GM04504 (cell line): ENCODE results near the gene TOPBP1.

Experiments
- DNase-seq: peaks from one replicate; pipeline ENCODE4 v3.0.0-alpha.2; 2012; ENCODE audit warnings: low read depth

The TOPBP1 gene

DNA sequence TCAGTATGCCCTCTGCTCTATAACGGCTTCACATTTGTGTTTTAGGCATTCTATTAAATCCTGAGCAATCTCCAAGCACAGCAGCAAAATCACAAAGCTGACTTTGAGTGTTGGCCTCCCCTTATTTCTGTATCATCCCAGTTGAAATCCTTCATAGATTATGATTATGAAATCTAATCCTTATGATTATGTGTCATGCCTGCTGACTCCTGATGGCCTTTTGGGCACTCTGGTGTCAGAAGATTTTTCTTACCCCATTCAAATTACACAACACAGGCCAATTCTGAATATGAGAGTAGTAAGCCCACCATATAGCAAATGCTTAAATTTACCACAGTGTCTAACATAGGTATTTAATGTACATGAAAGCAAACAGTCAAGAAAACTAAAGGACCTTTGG is 53.9 kb downstream of the TOPBP1 start:
- DNase-seq: no peak

DNA sequence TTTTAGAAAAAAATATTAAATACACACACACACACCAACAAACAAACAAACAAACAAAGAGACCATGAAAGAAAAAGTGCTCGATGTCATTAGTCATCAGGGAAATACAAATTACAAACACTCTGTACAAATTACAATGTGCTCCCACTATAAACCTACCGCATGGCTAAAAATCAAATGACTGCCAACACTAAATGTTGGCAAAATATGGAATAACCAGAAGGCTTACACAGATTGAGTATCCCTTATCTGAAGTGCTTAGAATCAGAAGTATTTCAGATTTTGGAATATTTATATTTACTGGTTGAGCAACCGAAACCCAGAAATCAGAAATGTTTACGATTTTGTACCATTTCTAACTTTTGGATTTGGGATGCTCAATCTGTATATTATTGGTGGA is 54.8 kb downstream of the TOPBP1 start:
- DNase-seq: no peak

DNA sequence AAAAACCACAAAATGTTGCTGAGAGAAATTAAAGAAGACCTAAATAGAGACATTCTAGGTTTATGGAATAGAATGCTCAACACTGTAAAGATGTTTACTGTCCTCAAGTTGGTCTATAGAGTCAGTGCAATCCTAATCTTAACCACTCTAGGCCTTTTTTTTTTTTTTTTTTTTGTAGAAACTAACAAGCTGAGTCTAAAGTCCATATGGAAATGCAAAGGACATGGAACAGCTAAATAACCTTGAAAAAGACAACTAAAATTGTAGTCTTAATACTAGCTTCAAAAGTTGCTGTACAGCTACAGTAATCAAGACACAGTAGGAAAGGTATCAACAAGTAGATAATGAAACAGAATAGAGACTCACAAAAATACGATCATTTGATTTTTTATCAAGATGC is 55.4 kb downstream of the TOPBP1 start:
- no peak for DNase-seq

DNA sequence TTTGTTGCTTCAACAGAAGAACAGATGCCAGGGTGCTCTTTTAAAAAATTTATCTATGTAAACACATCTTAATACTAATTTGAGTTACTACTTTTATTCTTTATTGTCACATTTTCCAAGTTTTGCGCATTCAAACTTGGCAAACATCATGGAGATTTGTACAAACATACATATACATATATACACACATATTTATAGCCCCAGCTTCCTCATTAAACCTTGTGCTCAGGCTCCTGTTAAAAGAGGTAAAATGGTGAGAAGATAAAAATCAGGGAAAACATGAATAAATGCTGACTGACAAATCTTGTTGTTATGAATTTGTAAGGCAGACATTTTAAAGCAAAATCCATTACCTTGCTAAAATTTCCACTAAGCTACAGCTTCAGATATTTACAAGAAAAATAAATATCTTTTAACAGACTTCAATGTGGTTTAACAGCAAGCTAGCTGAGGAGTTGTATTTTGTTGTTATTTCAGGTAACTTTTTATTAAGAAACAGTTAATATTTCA is 61.1 kb downstream of the TOPBP1 start:
- no peak for DNase-seq

DNA sequence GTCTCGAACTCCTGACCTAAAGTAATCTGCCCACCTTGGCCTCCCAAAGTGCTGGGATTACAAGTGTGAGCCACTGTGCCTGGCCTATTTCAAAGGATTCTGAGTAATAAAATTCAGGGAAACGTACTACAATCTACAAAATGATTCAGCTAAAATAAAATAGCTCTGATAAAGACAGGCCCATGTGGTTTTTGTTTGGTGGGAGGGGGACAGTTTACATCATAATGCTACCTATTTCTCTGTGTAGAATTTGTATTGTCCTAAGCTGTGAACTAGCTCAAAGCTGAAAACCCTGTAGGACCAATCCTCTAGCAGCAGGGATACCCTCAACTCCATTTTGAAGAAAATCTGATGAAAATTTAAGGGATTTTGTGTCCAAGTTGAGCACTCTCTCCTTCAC is 62.5 kb downstream of the TOPBP1 start:
- no peak for DNase-seq

DNA sequence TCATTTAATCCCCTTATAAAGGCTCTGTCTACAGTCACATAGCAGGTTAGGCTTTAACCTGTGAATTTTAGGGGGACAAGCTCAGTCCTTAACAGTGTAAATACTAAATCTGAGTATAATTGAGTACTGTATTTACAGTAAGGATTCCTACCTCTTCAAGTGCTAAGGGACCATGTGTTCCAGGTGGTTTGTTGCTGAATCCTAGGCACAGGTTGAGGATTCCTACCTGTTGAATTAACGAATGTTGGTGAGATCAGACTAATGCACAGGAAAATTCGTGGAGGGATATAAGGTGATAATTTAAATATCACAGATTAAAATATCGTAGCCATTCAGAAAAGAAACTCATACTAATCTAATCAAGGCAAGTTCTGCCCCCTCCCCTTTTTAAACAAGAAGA is 63.3 kb downstream of the TOPBP1 start:
- no peak for DNase-seq

DNA sequence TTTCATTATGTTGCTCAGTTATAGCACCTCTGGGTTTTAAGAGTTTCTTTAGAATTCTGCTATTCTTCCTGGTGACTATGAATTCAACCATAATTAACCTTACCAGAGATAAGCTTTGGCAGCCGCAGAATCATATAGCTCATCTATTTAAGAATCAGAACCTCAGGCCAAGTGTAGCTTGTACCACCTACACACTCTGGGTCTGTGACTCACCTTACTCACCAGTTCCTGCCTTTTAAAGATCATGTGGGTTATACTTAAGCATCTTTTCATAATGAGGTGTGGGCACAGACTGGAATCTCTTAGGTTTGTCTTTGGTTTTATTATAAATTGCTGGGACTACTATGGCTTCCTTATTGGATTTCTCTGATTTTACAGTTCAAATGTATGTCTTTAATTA is 66.4 kb downstream of the TOPBP1 start:
- DNase-seq: no peak

DNA sequence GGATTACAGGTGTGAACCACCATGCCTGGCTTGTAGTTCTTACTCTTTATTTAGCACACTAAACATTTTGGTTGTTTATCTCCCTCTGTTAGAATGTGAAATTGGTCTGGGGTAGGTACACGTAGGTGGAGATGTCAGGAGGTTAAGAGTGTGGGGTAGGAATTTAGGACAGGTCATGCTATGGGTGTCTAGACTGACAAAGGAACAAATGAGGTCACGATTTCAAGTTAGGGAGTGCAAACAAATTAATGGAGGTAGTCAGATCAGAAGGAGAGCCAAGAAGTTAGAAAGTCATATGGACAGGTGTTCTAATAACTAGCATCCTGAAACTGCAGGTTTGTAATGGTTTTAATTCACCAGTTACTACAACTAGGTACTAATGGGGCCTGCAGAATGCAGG is 68.5 kb downstream of the TOPBP1 start:
- no peak for DNase-seq

DNA sequence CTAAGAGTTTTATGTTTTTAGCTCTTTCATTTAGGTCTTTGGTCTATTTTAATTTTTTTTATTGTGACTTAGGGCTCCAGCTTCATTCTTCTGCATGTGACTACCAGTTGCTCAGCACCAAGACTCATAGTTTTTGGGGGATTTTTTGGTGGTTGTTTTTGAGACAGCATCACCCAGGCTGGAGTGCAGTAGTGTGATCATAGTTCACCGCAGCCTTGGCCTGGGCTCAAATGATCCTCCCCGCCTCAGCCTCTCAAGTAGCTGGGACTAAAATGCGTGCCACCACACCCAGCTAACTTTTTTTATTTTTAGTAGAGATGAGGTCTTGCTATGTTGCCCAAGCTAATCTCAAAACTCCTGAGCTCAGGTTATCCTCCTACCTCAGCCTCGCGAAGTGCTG is 68.9 kb downstream of the TOPBP1 start:
- no peak for DNase-seq

DNA sequence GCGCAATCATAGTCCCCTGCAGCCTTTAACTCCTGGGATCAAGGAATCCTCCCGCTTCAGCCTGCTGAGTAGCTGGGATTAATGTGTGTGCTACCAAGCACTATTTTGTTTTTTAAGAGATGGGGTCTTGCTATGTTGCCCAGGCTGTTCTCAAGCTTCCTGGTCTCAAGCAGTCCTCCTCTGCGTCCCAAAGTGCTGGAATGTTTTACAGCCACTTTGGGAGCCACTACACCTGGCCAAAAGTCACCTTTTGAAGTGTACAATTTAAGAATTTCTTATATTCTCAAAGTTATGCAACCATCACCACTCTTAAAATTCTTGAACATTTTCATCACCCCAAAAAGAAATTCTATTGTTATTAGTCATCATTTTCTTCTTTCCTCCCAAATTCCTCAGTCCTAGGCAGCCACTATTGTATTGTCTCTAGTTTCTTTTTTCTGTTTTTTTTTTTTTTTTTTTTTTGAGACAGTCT is 70.4 kb downstream of the TOPBP1 start:
- DNase-seq: no peak

DNA sequence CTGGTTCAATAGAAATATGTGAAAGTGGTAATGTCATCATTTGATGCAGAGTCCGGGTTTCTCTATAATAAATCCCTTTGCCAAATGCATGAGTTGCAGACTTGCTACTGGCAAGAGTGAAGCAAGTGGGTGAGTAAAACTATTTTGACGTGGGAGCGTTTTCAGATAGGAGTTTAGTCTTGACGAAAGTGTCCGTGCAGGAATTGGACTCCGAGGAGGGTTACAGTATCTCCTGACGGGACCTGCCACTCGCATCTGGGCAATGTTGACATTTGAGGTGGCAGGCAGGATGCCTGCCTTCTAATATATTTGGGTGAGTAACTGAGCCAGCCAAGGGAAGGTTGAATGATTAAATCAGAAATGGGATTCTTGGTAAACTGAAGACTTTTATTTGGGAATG is 72.2 kb downstream of the TOPBP1 start:
- no peak for DNase-seq

DNA sequence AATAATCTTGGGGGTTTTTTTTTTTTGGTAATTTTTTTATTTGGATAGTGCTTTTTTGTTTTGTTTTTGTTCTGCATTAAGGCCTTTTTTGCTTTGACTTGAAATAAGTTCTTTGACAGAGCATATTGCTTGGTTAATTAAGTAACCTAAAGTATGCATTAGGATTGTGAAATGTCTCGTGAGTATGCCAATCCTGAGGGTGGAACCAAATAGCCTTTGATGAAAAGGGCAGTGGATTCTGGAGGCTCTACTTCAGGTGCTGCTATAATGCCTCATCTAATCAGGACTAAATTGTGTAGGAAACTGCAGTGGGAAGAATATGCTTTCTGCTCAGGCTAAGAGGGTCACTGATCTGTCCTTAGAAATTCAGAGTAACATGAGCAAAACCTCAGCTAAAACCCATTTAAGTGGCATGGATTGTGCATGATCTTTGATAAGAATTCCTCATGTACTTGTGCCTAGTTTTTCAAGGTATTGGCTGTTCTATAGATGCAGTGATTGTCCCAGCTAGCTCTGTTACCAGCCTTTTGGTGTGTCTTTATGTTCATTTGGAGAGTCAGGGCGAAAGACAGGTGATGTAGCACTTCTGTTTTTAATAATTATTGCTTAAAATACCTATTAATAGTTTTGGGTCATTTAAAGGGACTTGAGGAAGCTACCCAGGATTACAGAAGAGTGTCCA is 72.8 kb downstream of the TOPBP1 start:
- no peak for DNase-seq

DNA sequence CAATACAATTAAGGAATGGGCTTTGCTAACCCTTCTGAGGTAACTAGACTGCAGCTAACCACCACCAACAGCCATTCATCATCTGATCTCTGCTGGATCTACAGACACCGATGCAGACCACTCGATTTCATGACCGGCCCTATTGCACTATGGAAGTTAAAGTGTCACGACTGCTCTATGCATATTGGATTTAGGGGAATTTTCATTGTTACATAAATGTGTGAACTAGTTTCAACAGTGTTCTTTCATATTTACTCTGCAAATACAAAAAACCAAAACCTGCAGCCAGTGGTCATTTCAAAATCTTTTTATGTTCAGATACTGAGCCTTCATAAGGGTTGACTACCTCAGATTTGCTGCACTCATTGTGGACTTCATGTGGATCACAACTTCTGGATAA is 73.7 kb downstream of the TOPBP1 start:
- DNase-seq: no peak

DNA sequence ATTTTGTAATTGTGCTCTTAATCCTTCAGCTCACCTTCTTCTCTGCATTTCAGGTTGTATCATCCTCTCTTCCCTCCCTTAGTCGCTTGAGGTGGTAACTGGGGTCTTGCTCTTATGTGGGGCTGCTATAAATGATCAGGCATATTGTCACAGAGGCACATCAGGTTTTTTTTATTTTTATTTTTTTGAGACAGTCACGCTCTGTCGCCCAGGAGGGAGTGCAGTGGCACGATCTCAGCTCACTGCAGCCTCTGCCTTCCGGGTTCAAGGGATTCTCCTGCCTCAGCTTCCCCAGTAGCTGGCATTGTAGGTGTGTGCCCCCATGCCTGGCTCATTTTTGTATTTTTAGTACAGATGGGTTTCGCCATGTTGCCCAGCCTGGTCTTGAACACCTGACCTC is 78.3 kb downstream of the TOPBP1 start:
- no peak for DNase-seq

DNA sequence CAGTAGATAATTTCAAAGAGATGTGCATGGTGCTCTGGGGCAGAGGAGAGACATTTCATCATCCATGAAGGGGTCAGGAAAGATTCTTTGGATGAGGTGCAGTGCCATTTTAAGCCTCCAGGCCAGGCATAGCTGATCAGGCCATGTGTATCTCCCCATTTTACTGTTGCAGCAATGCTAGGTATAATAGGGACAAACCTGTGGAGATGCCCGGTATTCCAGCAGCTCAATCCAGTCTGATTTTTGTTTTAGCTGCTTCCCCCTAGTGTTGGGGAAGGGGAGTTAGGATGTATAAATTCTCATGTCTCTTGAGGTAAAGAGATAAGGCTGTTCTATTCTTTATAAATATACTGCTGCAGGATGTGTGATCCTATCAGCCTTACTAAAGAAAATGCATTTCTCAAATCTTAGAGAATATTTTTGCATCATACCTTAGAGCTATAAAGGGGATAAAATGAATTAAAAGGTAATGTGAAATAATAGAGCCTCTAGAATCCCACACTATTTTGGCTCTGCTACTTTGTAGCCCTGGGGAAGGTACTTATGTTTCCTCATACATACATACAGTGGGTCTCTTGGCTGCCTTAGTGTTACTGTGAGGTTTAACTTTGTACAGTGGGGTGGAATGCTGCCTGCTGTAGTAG is 83.1 kb downstream of the TOPBP1 start:
- DNase-seq: no peak

DNA sequence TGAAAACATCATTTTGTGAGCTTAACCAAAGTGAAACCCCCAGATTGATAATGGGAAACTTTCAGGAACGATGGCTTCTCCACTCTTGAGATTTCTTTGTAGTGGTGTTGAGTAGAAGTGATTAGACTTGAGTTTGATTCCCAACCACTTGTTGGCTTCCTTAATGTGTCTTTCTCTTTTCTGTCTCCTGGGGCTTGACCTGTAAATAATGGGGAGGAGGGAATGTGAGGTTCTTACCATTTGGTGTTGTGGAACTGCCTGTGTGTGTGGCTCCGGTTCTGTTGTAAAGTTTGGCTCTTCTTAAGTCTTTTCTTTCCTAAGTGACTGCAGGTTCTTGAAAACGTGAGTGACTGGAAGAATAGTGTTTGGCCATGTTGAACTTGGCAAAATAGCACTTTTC is 85.6 kb downstream of the TOPBP1 start:
- DNase-seq: no peak

DNA sequence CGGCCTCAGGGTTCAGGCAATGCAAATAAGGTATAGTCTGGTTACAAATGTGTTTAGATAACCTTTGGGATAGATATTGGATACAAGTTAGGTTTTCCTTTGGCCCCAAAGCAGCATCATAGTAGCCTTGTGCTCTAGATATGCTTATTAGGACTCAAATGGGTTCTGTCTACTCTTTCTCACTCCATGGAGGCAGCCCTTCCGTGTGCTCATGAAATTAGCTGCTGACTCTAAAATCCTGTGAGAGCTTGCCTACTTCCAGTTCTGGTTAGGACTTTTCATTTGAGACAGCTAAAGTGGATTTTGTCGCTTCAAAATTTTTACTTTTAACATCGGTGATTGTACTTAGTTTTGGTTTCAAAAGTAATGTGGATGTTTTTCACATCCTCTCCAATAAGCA is 86.7 kb downstream of the TOPBP1 start:
- no peak for DNase-seq

DNA sequence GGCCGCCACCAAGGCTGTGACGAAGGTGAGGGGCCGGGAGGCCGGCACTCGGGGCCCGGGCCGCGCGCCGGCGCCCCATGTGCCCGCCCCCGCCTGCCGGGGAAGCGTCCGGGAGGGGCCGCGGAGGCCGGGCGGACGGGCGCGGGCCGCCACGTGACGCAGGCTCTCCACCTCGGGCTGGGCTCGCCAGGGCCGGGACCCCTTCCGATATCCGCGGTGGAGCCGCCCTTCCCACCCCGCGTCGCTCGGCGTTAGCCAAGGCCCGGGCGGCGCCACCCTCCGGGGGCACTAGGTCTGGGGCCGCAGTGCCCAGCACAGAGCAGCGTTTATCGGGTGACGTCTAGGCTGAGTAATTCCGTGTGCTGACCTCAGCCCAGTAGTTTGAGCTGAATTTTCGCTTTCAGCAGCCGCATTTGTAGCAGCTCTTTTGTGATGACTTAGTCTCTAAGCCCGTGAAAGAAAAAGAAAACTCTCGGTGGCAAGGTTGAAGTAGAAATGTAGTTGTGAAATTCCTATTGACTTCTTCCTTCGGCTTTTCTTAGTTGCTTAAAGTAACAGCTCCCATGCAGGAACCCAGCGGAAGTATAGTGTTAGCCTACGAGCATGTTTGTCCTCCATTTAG is 87.4 kb downstream of the TOPBP1 start:
- no peak for DNase-seq

DNA sequence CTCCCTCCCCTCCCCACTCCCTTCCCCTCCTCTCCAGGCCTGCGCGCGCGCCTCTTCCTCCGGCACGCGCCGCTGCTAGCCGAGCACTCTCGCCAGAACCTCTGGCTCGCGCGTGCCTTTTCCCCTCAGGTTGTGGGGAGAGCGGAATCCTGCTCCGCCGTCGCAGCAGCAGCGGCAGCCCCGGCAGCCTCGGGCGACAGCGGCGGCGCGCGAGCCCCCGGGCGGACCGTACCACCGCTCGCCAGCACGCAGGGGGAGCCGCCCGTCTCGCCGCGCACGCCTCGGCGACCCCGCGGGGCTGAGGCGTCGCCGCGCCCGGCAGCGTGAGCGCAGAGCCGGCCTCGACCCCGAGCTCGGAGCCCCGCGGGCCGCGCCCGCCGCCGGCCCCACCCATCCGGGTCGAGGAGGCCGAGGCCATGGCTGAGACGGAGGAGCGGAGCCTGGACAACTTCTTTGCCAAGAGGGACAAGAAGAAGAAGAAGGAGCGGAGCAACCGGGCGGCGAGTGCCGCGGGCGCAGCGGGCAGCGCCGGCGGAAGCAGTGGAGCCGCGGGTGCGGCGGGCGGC is 88.0 kb downstream of the TOPBP1 start, which contains the start of gene CDV3:
Gene CDV3 (plus strand): TSS at position 58 of the 566 bp plus-strand sequence. CDS start 359 bp downstream, at position 417.
- DNase-seq: no peak

DNA sequence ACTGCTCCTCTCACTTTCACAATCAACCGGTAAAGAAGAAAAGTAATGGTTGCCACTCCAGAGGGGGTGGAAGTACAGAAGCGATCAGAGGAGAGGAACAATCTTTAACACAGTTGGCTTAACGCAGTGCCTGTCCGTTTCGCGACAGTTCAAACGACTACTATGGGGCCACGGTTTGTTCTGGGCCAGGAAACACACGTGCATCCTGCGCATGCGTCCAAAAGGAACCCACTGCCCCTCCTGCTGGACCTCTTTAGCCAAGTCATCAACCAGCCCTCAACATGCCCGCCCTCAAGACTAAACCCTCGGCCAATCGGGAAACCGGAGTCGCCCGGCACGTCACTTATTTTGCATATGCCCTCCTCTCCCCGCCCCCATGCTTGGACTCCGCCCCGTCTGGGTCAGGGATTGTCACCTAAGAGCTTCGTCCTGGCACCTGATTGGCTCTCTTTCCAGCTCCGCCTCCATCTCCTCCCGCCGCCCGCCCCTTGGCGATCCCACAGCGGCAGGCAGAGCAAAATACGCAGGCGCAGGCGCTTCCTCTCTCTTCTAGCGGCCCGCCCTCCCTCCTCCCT is 88.6 kb downstream of the TOPBP1 start:
- DNase-seq: peak; percentile 100

DNA sequence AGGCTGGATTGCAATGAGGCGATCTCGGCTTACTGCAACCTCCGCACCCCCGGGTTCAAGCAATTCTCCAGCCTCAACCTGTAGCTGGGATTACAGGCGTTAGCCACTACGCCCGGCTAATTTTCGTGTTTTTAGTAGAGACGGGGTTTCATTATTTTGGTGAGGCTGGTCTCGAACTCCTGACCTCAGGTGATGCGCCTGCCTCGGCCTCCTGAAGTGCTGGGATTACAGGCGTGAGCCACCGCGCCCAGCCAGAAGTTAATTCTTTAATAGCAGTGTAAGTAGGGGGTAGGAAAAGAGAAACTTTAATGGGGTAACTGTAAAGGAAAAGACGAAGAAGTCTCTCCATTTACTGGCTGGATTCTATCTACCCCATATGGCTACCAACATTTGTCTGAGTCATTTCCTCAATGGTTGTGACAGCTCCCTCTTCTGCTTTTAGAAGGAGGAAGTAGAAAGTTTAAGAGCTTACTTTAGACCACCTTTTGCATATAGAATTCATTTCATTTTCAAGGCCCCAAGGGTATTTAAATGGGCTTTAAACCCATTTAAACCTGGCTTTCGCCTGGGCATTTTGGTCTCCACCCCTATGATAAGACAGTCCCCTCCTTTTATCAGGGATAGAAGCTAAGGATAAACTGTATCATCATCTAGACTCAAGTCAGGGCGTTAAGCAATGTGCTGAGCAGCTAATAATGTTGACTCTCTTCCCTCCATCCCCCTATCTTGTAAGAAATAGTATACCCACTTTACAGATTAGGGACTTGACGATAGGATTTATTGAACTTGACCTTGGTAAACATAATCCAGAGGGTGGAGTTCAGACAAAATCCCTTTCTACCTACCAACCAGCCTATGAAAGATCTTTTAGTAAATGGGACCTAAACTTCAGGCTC is 89.3 kb downstream of the TOPBP1 start:
- no peak for DNase-seq

DNA sequence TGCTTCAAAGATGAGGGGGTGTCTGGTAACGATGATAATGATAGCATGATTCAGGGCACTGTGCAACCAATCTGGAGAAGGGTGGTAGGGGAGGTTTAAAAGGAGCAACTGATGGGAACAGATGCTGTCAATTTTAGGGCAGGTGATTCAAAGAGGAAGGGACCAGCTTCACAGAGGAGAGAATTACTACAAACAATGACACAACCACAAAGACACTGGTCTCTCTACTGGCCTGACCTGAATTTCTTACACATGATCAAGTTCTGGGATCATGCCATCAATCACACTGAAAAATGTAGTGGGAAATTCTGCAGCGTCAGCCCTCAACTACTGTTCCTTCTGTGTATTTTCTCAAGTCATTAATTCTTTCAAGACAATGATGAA is 90.8 kb downstream of the TOPBP1 start:
- no peak for DNase-seq
